ENCODE data around the gene C2CD4B. TPM values are rescaled to one million over a fixed set of nuclear protein-coding genes. Genes with fewer than 3 reads are reported as not detected.

Gene C2CD4B
- polyA plus RNA-seq, 3 donors, result 0.05 TPM; not detected in 2

DNA sequence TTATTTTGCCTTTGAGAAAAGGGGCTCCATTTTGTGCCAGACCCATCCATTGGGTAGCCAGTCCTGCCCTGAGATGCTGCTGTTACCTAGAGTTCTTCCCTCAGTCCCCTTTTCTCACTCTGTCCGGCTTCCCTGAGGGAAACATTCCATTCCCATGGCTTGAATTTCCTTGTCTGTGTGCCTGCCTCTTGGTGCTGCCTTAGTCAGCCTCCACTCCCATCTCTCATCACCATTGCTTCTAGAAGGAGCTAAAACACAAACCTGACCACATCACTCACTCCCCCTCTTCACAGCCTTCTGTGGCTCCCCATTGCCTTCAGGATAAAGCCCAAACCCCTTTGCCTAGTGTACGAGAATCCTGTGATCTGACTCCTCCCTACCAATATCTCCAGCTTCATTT is 25.2 kb upstream of the C2CD4B start:
- WGBS (ENCODE audit: insufficient coverage), result 81% methylated on average over 2 of the region's 2 CpGs
- H3K9ac ChIP-seq (ENCODE audit: insufficient read depth, low read length, poor library complexity, severe bottlenecking), result no peak overlapping the region
- H4K20me1 ChIP-seq (ENCODE audit: insufficient read depth, low read length), result no peaks in the 10 kb centered on the region
- H3K4me2 ChIP-seq (replicated peaks; ENCODE audit: extremely low read depth, low read length, poor library complexity, severe bottlenecking), result no peak overlapping the region
- H3K79me2 ChIP-seq (ENCODE audit: insufficient read depth, low read length), result no peaks in the 10 kb centered on the region
- no peak overlapping the region for H3K4me3 Mint-ChIP-seq
- intact Hi-C loops (cut with micrococcal nuclease), result no loop called here
- peaks cover 7 to 11% of the 10 kb centered on the region in 2 donors for H3K27me3 ChIP-seq (ENCODE audit: control insufficient read depth in 2 of 2, insufficient read depth in 2 of 2, low read length in 2 of 2)
- DNase-seq, result no peak
- H3K27me3 Mint-ChIP-seq (ENCODE audit: low read depth in 3 of 3), result peaks cover 11 to 16% (median 11%) of the 10 kb centered on the region in 3 donors
- H3K27ac Mint-ChIP-seq, result no peak overlapping the region
- no peaks in the 10 kb centered on the region for H3K4me1 ChIP-seq (ENCODE audit: control insufficient read depth in 1 of 2, insufficient read depth in 2 of 2, low read length in 2 of 2)
- no peaks in the 10 kb centered on the region for H3K4me1 Mint-ChIP-seq
- no peak overlapping the region for H2AFZ ChIP-seq (ENCODE audit: insufficient read depth, low read depth, low read length, poor library complexity, severe bottlenecking)
- H3K27ac ChIP-seq (ENCODE audit: low read depth in 1 of 2, low read length in 2 of 2), result no peak overlapping the region
- H3K36me3 Mint-ChIP-seq, result no peaks in the 10 kb centered on the region
- H3K9me3 Mint-ChIP-seq, result peaks cover 0 to 6% (median 0%) of the 10 kb centered on the region in 7 donors
- TF ChIP-seq, protein P1, sequence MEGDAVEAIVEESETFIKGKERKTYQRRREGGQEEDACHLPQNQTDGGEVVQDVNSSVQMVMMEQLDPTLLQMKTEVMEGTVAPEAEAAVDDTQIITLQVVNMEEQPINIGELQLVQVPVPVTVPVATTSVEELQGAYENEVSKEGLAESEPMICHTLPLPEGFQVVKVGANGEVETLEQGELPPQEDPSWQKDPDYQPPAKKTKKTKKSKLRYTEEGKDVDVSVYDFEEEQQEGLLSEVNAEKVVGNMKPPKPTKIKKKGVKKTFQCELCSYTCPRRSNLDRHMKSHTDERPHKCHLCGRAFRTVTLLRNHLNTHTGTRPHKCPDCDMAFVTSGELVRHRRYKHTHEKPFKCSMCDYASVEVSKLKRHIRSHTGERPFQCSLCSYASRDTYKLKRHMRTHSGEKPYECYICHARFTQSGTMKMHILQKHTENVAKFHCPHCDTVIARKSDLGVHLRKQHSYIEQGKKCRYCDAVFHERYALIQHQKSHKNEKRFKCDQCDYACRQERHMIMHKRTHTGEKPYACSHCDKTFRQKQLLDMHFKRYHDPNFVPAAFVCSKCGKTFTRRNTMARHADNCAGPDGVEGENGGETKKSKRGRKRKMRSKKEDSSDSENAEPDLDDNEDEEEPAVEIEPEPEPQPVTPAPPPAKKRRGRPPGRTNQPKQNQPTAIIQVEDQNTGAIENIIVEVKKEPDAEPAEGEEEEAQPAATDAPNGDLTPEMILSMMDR (IDR thresholded peaks at IDR 0.05), result no peak
- no peak overlapping the region for H3K4me3 ChIP-seq (replicated peaks in 1 of 3; ENCODE audit: low read depth in 2 of 3, low read length in 3 of 3)
- no peaks in the 10 kb centered on the region for H3K36me3 ChIP-seq (replicated peaks in 1 of 2; ENCODE audit: control insufficient read depth in 1 of 2, insufficient read depth in 2 of 2, low read length in 2 of 2)
- H3K9me3 ChIP-seq (replicated peaks in 1 of 2; ENCODE audit: control insufficient read depth in 1 of 2, insufficient read depth in 1 of 2, low read length in 2 of 2), result no peaks in the 10 kb centered on the region

DNA sequence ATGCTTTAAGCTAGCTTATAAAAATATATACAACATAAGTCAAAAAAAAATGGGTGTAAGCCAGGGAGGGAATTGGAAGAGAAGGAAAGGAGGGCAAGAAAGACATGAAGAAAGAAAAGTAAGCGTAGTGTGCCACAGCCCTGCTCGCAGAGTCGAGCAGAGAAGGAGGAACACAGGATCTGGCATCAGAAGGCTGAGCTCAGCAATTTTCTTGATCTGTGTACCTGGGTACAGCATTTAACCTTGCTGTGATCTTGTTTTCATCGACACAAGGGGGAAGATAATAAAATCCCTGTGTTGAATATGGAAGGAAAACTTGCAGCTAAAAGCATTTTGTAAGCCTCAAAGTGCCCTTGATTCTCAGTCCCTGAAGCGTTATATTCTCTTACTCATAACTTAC is 23.7 kb upstream of the C2CD4B start:
- peaks cover 11 to 16% (median 12%) of the 10 kb centered on the region in 3 donors for H3K27me3 Mint-ChIP-seq (ENCODE audit: low read depth in 3 of 3)
- H3K9me3 Mint-ChIP-seq, result peaks cover 0 to 5% (median 1%) of the 10 kb centered on the region in 7 donors
- H3K36me3 Mint-ChIP-seq, result no peaks in the 10 kb centered on the region
- no peak overlapping the region for H3K9ac ChIP-seq (ENCODE audit: insufficient read depth, low read length, poor library complexity, severe bottlenecking)
- no peak overlapping the region for H3K4me3 Mint-ChIP-seq
- H4K20me1 ChIP-seq (ENCODE audit: insufficient read depth, low read length), result no peaks in the 10 kb centered on the region
- WGBS (ENCODE audit: insufficient coverage), result 100% methylated on average over 3 of the region's 5 CpGs
- H3K27ac ChIP-seq (ENCODE audit: low read depth in 1 of 2, low read length in 2 of 2), result no peak overlapping the region
- peaks cover 9% of the 10 kb centered on the region for H3K4me1 Mint-ChIP-seq
- intact Hi-C loops (cut with micrococcal nuclease), result no loop called here
- no peaks in the 10 kb centered on the region for H3K36me3 ChIP-seq (replicated peaks in 1 of 2; ENCODE audit: control insufficient read depth in 1 of 2, insufficient read depth in 2 of 2, low read length in 2 of 2)
- H3K27ac Mint-ChIP-seq, result no peak overlapping the region
- DNase-seq, result no peak
- no peak overlapping the region for H3K4me3 ChIP-seq (replicated peaks in 1 of 3; ENCODE audit: low read depth in 2 of 3, low read length in 3 of 3)
- peaks cover 7 to 11% of the 10 kb centered on the region in 2 donors for H3K27me3 ChIP-seq (ENCODE audit: control insufficient read depth in 2 of 2, insufficient read depth in 2 of 2, low read length in 2 of 2)
- H3K4me1 ChIP-seq (ENCODE audit: control insufficient read depth in 1 of 2, insufficient read depth in 2 of 2, low read length in 2 of 2), result no peaks in the 10 kb centered on the region
- TF ChIP-seq, protein P1 (IDR thresholded peaks at IDR 0.05), result no peak
- no peaks in the 10 kb centered on the region for H3K9me3 ChIP-seq (replicated peaks in 1 of 2; ENCODE audit: control insufficient read depth in 1 of 2, insufficient read depth in 1 of 2, low read length in 2 of 2)
- H3K4me2 ChIP-seq (replicated peaks; ENCODE audit: extremely low read depth, low read length, poor library complexity, severe bottlenecking), result no peak overlapping the region
- no peak overlapping the region for H2AFZ ChIP-seq (ENCODE audit: insufficient read depth, low read depth, low read length, poor library complexity, severe bottlenecking)
- no peaks in the 10 kb centered on the region for H3K79me2 ChIP-seq (ENCODE audit: insufficient read depth, low read length)
